Body of pancreas (tissue), 4 donors: Measurements from ENCODE around the gene RPTOR. TPM values are rescaled to one million over a fixed set of nuclear protein-coding genes. Genes with fewer than 3 reads are reported as not detected.

Source experiments
- ATAC-seq: fragments of 150-250 bp; one replicate; pipeline ENCODE4 v1.9.1; 2016
- DNase-seq, 4 donors: peaks; one replicate each; pipeline ENCODE4 v3.0.0-alpha.2; 2019
- H3K27ac ChIP-seq, 4 donors: fragments of 200-600 bp; sonication (generic); 1 replicate in 3 of 4; 2 replicates in 1 of 4; pipeline versions ENCODE4 v1.5.1 to v1.6.1; 2016 to 2019; ENCODE audit warnings: mild to moderate bottlenecking in 1 of 4, mixed read lengths in 1 of 4, moderate library complexity in 1 of 4
- H3K27me3 ChIP-seq, 2 donors: fragments of 200-600 bp; sonication (generic); one replicate each; pipeline ENCODE4 v1.6.0; 2016; ENCODE audit warnings: mild to moderate bottlenecking in 1 of 2
- H3K36me3 ChIP-seq, 2 donors: fragments of 200-600 bp; sonication (generic); replicated peaks in 1 of 2; 2 replicates each; pipeline ENCODE4 v1.5.1; 2016; ENCODE audit warnings: low read depth in 2 of 2; ENCODE audit not compliant: insufficient read depth in 1 of 2
- H3K4me1 ChIP-seq: fragments of 200-600 bp; sonication (generic); one replicate; pipeline ENCODE4 v1.6.0; 2016
- H3K4me3 ChIP-seq, 2 donors: fragments of 200-600 bp; sonication (generic); 1 replicate in 1 of 2; 2 replicates in 1 of 2; pipeline ENCODE4 v1.5.1; 2016 to 2019
- H3K9me3 ChIP-seq, 3 donors: fragments of 200-600 bp; sonication (generic); 1 replicate in 2 of 3; 2 replicates in 1 of 3; pipeline ENCODE4 v1.5.1; 2016
- POLR2A ChIP-seq, 3 donors: fragments of 450-650 bp; IDR thresholded peaks; one replicate each; pipeline ENCODE4 v1.6.1; 2016; ENCODE audit warnings: antibody characterized with exemption in 3 of 3, mild to moderate bottlenecking in 2 of 3
- WGBS, 2 donors: methylation state at CpG; one replicate each; pipeline ENCODE4 v1.1.5; 2017; 5-methylcytosine and 5-hydroxymethylcytosine counted together
- intact Hi-C: fragments of 100-400 bp; cut with DNase I; formaldehyde crosslinking; loops from one replicate; pipeline ENCODE4 v1.15.1; 2023
- total RNA-seq, 2 donors: library from RNA; depleted of rRNA; stranded (reverse); fragments of >200 nt; gene quantifications; one replicate each; pipeline ENCODE4 v1.1.0, GENCODE V29; 2016
- TF ChIP-seq, protein P1 (sequence below), 7 experiments: fragments of 450-650 bp in 4 of 7; fragments of 200-600 bp in 3 of 7; sonication (generic) in 3 of 7; IDR thresholded peaks; one replicate each; pipeline ENCODE4 v1.5.1; 2016 to 2019; ENCODE audit warnings: antibody characterized with exemption in 7 of 7

Gene RPTOR
- total RNA-seq, 2 donors from 2014 or later = 22.3 to 34.3 TPM

DNA sequence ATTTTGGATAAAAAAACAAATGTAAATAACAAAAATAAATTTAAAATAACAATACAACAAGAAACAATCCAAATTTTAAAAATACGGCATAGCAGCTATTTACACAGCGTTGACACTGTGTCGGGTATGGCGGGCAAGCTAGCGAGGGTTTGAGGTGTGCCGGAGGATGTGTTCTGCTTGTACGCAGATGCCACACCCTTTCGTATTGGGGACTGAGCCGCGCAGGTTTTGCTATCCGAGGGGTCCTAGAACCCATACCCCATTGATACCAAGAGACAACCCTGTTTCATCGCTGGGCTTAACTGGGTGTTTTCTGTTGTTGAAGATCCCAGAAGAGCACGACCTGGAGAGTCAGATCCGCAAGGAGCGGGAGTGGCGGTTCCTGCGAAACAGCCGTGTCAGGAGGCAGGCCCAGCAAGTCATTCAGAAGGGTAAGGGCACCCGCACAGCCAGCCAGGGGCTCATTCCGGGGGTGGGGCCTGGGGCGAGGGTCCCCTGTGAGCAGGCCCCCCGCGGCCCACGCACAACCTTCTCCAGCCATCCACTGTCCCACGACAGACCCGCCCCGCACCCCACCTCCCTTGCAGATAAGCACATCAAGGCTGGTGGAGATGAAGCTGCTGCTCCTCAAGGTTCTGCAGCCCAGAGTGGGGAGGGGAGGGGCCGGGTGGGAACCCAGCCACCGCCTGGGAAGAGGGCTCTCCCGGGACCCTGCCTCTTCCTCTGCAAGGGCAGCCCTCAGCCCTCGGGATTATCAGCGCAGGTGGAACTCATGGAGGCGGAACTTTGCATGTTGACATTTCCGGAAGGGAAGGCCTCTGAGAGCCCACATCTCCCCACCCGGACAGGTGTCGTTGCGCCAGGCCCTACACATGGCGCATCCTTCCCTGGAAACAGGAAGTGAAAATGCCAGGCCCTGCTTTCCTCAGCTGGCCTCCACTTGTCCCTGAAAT lies 395.8 kb downstream of the RPTOR start:
- H3K4me3 ChIP-seq = no peak overlapping the region
- DNase-seq (peak in 1 of 4 donors; percentile 4), ATAC-seq (no peak)
- intact Hi-C loops = no loop called here
- WGBS, 2 donors = 91 to 93% methylated on average over 25 to 32 of the region's 38 CpGs
- no peaks in the 10 kb centered on the region for H3K27me3 ChIP-seq
- TF ChIP-seq, protein P1, sequence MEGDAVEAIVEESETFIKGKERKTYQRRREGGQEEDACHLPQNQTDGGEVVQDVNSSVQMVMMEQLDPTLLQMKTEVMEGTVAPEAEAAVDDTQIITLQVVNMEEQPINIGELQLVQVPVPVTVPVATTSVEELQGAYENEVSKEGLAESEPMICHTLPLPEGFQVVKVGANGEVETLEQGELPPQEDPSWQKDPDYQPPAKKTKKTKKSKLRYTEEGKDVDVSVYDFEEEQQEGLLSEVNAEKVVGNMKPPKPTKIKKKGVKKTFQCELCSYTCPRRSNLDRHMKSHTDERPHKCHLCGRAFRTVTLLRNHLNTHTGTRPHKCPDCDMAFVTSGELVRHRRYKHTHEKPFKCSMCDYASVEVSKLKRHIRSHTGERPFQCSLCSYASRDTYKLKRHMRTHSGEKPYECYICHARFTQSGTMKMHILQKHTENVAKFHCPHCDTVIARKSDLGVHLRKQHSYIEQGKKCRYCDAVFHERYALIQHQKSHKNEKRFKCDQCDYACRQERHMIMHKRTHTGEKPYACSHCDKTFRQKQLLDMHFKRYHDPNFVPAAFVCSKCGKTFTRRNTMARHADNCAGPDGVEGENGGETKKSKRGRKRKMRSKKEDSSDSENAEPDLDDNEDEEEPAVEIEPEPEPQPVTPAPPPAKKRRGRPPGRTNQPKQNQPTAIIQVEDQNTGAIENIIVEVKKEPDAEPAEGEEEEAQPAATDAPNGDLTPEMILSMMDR (IDR thresholded peaks at IDR 0.05) = no peak
- no peak for TF ChIP-seq POLR2A (IDR thresholded peaks at IDR 0.05)
- H3K36me3 ChIP-seq = no peaks in the 10 kb centered on the region
- H3K27ac ChIP-seq = no peak overlapping the region
- no peaks in the 10 kb centered on the region for H3K4me1 ChIP-seq
- no peaks in the 10 kb centered on the region for H3K9me3 ChIP-seq

DNA sequence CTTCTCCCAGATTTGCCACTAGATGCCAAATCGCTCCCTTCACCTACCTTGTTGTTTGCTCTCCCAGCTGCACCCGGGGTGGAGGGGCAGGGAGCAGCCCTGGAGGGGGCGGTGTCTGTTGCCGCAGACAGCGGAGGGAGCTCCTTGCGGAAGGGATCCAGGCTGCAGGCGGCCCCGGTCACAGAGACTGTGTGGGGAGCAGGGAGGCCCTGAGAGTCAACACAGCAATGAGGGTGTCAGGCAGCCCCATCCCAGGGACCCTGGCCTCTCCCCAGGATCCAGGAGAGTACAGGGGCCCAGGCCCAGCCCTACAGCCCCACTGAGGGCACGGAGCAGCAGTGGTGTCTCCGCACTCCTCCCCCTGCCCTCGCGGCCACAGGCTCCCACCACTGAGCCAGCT lies 396.5 kb downstream of the RPTOR start:
- DNase-seq (no peak), ATAC-seq (no peak)
- TF ChIP-seq, protein P1 (IDR thresholded peaks at IDR 0.05) = no peak
- no peak for TF ChIP-seq POLR2A (IDR thresholded peaks at IDR 0.05)
- H3K9me3 ChIP-seq = no peaks in the 10 kb centered on the region
- no peak overlapping the region for H3K27ac ChIP-seq
- H3K4me3 ChIP-seq = no peak overlapping the region
- peaks cover 0 to 1% of the 10 kb centered on the region in 2 donors for H3K36me3 ChIP-seq
- no peaks in the 10 kb centered on the region for H3K27me3 ChIP-seq
- H3K4me1 ChIP-seq = no peaks in the 10 kb centered on the region
- WGBS, 2 donors = 87 to 94% methylated on average over 8 to 12 of the region's 12 CpGs
- intact Hi-C loops = no loop called here

DNA sequence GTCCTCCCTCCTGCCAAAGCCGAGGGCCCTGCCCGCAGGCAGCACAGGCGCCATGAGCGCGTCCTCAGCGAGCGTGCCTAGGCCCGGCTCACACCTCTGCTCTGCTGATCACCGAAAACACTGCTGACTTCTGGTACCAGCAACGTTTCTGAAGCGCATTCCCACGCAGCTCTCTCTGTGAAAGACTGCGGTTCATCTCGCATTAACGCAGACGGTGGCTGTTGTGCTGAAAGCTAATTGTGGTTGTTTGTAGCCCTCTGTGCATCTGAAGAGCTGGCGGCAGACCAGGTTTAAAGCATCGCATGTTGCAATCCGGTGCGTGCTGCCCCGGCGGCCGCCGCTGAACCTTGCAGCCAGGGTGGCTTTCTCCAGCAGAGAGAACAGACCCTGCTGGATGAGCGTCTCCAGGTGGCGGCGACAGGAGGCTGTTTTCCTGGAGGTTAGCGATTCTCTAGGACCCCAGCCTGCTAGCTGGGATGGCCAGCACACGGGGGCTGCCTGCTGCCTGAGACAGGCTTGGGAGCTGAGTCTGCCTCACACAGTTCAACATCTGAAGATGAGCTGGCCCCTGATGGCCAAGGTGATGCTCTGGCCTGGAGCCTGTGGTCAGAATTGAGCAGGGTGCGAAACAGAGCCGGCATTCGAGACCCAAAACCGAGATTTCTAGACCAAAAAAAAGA lies 397.2 kb downstream of the RPTOR start:
- Histone ChIP-seq H3K36me3 (peaks cover 0 to 7% of the 10 kb centered on the region in 2 donors), H3K4me1 (no peaks in the 10 kb centered on the region), H3K9me3 (no peaks in the 10 kb centered on the region), H3K27ac (no peak overlapping the region), H3K4me3 (no peak overlapping the region), H3K27me3 (no peaks in the 10 kb centered on the region)
- no peak for TF ChIP-seq POLR2A (IDR thresholded peaks at IDR 0.05)
- TF ChIP-seq, protein P1 (IDR thresholded peaks at IDR 0.05) = no peak
- DNase-seq (peak in 1 of 4 donors; percentile 13), ATAC-seq (peak; percentile 31)
- intact Hi-C loops = no loop called here
- 86 to 93% methylated on average over 21 to 33 of the region's 33 CpGs for WGBS, 2 donors

DNA sequence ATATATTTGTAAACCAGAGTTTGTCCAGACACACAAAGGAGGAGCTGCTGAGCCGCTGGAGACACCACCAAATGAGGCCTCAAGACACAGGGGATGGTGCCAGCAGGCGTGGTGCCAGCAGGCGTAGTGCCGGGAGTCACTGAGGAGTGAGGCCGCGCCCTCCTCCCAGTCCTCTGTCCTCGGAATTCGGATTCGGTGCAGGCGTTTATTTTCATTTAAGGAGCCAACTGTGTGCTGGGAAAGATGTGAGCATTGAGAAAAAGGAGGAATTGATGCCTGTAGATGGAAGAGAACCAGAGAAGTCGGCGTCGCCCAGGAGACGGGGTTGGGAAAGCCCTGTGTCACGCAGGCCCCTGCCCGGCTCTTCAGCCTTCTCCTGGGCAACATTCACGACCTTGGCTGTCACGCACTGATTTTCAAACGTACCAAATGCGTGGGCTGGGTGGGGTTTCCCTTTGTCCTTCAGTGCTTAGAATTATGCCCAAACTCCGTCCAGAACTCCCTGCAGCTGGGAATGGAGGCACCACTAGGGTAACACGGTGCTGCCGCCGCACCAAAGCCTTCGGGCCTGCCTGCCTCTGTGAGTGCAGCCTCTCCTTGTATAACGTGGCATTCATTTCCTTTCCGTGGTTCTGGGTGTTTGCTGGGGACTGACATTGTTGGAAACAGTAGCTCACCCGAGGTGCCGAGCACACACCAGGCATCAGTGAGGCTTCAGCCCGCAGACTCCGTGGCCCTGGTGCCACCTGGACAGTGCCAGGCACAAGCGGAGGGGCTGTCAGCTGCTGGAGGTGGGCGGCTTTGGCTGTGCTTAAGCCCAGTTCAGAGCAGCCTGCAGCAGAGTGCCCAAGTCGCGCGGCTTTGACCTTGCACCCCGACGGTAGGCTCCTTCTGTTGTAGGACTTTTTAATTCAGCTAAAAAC lies 398.0 kb downstream of the RPTOR start:
- intact Hi-C loops = no loop called here
- no peak overlapping the region for H3K27ac ChIP-seq
- 82 to 84% methylated on average over 31 to 38 of the region's 38 CpGs for WGBS, 2 donors

More for the DNA sequence above, 398.0 kb downstream of the RPTOR start:
- Histone ChIP-seq H3K4me3 (no peak overlapping the region), H3K36me3 (peaks cover 0 to 8% of the 10 kb centered on the region in 2 donors), H3K27me3 (no peaks in the 10 kb centered on the region), H3K4me1 (no peaks in the 10 kb centered on the region), H3K9me3 (no peaks in the 10 kb centered on the region)
- DNase-seq (peak; percentile 50 to 68 (median 66)), ATAC-seq (peak; percentile 57)
- no peak for TF ChIP-seq POLR2A (IDR thresholded peaks at IDR 0.05)
- TF ChIP-seq, protein P1 (IDR thresholded peaks at IDR 0.05) = no peak
